NCI-H446 treated with DMSO at 0.1 percent for 48 hours (cell line): ENCODE data around the gene LIX1L.
"Not testable (repeated sequence)": the region's sequence is repeated elsewhere in the genome, so short reads cannot be mapped to it uniquely, and the experiment has no call there.

Source experiments
- DNase-seq: peaks from one replicate; lab custom pipeline; 2025; lab: John Stamatoyannopoulos, UW

Gene LIX1L

DNA sequence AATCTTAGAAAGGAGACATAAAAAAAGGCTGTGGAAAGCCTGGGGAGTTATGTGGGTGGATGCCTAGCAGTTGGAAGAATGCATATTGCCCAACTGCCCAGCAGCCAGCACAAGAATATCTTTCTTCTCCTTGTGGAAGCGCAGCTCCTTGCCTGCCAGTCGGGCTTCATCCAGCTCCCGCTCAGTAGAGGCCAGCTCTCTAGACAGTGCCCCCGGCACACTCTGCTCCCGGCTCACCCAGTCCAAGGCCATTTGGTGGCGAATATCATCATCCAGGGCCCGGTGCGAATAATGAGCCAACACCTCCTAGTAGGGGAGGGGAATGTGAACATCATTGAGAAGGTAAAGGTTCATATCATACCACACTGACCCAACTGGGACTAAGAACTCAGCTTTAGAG, 21.6 kb downstream of the LIX1L start:
- no peak for DNase-seq

DNA sequence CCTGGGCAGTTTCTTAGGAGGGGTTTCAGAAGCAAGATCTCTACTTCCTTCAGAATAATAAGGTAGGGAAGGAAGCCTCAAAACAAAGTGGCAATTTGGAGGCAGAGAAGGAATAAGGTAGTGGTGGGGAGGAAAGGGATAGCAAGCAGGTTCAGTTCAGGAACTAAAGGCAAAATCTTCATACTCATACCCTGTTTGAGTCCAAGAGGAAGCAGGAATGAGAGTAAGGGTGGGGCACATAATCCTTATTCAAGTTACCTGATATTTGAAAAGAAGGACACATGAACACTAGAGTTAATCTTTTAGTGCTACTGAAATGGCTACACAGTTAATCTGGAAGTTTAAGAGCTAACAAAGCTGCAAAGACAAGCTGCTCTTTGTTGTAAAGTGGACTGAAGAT, 22.1 kb downstream of the LIX1L start:
- DNase-seq, result no peak

DNA sequence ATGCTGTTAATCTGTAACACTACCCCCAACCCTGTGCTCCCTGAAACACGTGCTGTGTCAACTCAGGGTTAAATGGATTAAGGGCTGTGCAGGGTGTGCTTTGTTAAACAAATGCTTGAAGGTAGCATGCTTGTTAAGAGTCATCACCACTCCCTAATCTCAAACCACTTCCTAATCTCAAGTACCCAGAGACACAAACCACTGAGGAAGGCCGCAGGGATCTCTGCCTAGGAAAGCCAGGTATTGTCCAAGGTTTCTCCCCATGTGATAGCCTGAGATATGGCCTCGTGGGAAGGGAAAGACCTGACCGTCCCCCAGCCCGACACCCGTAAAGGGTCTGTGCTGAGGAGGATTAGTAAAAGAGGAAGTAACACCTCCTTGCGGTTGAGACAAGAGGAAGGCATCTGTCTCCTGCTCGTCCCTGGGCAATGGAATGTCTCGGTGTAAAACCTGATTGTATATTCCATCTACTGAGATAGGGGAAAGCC, 25.3 kb downstream of the LIX1L start:
- DNase-seq, result not testable (repeated sequence)

DNA sequence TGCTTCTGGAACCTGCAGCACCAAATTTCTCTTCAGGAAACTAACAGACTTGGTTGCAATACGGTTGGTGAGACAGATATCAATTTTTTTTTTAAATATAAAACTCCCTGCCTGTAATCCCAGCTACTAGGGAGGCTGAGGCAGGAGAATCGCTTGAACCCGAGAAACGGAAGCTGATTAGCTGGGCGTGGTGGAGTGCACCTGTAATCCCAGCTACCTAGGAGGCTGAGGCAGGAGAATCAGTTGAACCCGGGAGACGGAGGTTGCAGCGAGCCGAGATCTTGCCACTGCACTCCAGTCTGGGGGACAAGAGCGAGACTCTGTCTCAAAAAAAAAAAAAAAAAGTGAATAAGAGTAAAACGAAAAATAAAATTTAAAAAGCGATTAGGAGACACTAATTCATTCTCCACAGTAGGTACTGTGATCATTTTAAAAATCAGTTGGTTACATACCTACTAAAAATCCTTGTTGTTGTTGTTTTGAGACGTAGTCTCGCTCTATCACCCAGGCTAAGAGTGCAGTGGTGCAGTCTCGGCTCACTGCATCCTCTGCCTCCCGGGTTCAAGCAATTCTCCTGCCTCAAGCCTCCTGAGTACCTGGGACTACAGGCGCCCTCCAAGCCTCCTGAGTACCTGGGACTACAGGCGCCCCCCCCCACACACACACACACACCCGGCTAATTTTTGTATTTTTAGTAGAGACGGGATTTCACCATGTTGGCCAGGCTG, 29.7 kb downstream of the LIX1L start:
- DNase-seq, result no peak

DNA sequence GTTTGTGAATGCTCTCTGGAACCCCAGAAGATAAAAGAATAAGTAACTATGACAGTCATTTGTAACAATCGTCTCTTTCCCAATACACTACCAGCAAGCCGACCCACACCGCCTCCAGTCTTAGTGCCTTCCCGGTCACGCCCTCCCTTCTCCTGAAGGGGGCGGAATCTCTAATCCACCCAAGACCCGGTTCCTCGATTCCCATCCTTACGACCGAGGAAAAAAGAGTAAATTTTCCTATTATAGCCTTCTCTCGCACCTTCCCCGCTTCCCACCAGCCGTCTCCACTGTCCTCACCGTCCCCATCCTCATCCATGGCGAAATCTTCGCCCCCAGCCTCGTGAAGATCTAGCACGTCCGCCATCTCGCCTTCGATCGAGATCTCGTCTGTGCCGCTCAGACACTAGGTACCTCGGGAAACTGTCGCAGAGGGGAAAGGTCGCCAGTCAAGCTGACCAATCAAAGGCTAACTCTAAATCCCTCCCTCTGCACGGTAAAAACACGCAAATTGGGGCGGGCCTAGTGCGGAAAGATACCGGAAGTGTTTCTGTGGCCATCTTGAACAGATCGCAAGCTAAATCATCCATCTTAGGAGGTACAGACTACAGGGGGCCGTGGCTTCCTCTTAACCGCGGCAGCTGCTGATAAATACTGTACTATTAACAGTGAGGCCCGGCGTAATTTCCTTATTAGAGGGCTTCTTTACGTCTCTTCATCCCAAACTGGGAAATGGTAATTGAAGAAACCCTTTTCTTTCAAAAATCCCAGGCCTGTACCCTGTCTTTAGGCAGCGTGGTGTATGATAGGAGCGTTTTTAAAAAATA, 30.5 kb downstream of the LIX1L start, which contains the start of gene RBM8A:
TSS of gene RBM8A (minus strand) at position 422 of the 824 bp plus-strand sequence. CDS start at position 364, 58 bp downstream.
- DNase-seq, result peak; percentile 99

DNA sequence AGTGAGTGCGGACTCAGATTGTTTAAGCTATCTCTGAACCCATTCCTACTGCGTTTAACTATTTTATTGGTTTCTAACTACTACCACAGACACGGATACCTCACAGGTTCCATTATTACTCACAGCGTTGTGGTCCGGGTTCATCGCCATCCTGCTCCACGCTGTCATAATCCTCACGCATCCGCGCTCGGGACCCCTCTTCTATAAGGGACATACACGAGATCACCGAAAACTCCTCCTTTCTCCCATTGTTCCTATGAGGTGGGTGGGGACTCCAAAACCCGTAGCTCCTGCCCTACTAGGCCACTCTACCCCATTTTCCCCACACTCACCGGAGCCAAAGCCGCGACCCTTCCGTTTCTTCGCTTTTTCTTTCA, 31.1 kb downstream of the LIX1L start:
- no peak for DNase-seq

DNA sequence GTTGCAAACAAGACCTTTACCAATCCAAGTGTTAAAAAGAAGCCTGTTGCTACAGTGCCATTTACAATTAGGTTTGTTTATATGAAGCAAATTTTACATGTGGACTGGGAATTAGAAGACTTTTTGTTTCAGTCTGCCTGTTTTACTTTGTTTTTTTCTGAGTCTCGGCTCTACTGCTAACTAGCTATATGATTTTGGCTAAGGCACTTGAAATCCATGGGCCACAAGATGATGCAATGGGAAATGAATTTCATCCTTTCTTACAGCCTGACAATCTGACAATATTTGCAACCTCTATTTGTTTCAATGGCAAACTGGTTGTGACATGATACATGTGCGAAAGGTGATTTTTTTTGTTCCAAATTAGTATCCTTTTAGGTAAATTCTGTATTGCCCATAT, 35.6 kb downstream of the LIX1L start:
- DNase-seq, result no peak

DNA sequence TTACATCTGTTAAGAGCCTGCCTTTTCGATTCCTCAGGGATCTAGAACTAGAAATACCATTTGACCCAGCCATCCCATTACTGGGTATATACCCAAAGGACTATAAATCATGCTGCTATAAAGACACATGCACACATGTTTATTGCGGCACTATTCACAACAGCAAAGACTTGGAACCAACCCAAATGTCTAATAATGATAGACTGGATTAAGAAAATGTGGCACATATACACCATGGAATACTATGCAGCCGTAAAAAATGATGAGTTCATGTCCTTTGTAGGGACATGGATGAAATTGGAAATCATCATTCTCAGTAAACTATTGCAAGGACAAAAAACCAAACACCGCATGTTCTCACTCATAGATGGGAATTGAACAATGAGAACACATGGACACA, 37.5 kb downstream of the LIX1L start:
- not testable (repeated sequence) for DNase-seq

DNA sequence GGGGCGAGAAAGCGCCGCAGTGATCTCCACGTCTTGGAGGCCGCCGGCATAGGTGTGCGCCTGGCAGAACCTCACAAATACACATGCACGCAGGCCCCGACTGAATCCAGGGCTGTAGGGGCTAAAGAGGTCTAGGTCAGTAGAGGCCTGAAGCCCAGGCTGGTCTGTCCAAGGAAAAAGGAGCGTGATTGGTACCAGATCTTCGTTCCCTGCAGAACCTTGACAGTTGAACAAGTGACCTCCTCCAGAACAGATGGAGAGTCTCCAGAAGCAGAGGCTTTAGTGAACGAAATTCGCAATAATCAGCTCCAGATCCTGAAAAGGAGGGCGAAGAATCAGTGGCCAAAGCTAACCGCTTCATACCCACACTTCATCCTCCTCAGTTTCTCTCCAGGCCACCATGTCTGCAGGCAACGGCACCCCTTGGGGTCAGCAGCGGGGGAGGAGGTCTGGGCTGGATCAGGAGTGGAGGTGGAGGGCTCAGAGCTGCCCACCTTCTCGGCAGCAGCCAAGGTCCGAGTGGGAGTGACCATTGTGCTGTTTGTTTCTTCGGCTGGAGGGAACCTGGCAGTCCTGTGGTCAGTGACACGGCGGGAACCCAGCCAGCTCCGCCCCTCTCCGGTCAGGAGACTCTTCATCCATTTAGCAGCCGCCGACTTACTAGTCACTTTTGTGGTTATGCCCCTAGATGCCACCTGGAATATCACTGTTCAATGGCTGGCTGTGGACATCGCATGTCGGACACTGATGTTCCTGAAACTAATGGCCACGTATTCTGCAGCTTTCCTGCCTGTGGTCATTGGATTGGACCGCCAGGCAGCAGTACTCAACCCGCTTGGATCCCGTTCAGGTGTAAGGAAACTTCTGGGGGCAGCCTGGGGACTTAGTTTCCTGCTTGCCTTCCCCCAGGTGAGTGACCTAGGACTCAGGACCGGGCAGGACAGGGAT, 38.6 kb downstream of the LIX1L start:
- DNase-seq, result no peak

DNA sequence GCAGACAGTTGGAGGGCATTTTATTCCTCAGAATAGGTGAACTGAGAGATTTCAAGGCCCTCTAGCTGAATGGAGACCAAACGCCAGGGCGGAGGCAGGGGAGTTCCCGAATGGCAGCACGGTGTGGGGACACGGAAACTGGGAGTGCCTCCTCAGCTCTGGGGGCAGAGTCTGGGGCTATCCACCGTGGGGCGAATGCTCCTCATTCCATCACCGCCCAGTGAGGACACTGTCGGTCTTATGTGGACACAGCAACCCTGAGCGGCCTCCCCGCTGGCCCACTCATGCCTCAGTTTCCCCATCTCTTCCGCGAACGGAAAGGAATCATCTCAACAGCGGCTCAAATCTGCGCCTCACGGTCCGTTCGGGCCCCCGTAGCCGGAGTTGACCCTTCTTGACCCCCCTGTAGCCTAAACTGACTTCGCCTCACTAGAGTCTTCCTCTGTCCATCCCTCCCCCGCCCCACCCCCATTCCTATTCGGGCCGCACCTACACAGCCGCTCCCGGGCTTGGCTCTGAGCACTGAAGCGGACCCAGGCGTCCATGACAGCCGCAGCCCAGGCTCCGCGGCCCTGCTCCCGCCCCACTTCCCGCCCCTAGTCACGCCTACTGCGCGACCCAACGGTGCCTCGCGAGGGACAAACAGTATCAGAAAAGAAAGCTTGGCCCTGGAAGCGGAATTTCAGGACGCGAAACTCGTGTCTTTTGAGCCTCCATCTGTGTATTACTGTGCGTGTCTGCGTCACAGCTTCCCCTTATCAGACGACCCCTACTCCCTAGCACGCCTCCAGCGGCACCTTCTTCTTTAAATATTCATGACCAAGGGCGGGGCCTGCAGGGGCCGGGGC, 39.4 kb downstream of the LIX1L start, which contains the start of gene PEX11B:
TSS of gene PEX11B (minus strand) at position 574 of the 848 bp plus-strand sequence. CDS start at position 545, 29 bp downstream.
- peak; percentile 85 for DNase-seq

DNA sequence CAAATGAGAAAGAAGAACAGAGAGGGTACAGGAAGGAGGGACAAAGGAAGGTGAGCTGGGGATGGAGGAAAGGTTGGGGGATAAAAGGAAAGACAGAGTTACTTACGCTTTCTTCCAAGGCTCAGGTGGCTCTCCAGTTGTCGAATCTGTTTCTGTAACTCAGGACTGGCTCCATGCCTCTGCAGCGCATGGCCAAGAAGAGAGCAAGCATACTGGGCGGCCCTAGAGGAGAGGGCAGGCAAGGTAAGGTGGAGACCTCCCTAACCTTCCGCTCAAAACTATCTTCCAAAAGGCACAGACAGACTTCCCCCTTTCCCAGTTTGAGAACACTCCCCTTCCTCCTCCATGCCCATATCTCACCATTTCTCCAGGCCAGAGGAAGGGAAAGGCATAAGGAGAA, 40.2 kb downstream of the LIX1L start:
- no peak for DNase-seq

DNA sequence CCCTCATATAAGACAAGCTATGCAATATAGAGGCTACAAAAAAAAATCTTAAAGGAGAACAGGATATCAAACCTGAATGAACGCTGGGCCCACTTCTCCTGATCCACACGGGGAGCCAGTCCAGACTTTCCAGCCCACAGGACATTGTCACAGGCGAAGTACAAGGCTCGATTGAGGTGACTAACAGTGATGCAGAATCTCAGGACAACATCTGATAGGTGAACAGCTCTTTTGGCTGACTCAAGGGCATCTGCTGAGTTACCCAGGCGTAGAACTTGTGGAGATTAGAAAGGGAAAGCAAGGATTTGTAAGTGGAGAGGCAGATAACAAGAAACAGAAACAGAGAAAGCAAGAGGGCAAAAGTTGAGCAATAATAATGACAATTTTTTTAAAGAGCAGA, 41.1 kb downstream of the LIX1L start:
- no peak for DNase-seq

DNA sequence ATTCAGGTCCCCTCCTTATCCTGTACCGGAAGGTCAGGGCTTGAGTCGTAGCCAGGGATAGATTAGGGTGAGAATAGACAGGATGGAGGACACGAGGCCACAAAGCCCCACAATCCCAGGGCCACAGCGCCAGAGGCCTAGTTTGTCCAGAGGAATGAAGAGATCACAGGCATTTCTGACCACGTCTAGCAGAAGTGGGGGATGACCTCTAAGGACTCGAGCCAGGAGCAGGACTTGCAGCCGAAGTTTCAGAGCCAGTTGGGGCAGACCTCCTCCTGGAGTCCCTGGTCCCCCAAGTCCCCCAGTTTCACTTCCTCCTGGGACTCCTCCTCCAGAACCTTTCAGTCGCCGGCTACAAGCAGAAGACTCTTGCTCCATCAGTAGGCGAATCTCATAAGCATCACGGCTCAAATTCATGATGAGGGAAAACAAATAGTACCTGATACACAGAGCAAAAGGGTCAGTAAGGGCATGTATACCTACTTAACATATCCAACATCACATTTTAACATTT, 45.6 kb downstream of the LIX1L start:
- no peak for DNase-seq

DNA sequence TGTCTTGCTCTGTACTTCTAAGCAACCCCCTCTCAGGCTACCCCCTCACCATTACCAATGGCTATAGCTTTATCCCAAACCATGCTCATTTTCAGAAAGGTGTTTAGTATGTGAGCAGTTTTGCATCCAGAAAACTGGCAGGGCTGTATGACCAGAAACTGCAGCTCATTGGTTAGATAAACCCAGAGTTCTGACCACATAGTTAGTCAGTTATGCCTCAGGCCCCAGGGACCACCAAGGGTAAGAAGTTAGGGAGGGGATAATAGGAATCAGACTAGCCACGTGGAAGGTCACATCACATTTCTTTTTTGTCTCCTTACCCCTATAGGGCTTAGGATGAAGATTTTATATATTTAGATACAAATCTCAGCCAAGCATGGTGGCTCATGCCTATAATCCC, 49.2 kb downstream of the LIX1L start:
- no peak for DNase-seq

DNA sequence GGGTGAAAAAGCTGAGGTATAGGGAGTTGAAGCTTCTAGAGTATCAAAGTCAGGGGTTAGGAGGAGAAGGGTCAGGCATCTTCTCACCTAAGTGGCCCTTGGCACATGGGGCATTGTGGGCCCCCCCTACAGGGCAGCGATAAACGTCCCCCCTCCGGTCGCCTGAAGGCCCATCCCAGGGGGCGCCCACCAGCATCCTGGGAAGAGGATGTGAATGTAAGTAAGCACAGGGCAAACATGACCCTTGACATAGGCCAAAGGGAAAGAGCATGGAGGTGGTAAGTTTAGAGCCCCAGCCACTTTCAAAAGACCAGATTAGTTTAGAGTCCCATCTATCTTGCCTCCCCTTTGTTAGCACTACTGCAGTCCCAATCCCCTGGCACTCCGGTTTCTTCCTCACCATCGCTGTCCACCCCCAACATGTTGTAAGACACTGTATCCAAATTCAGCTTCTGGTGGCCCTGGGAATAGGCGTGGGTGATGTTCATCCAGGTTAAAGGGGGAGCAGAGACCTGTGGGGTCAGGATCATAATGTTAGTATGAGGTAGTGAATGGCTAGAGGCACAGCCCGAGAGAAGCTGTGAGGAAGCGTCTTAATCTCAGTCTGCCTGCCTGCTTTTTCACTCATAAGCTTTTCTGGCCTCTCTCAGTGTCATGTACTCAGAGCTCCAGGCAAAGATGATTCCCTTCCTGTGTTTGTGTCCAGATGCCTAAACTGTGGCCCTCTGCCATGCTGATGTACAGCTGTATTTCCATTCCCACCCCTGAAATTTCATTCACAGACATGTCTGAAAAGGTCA, 50.7 kb downstream of the LIX1L start:
- DNase-seq, result no peak

DNA sequence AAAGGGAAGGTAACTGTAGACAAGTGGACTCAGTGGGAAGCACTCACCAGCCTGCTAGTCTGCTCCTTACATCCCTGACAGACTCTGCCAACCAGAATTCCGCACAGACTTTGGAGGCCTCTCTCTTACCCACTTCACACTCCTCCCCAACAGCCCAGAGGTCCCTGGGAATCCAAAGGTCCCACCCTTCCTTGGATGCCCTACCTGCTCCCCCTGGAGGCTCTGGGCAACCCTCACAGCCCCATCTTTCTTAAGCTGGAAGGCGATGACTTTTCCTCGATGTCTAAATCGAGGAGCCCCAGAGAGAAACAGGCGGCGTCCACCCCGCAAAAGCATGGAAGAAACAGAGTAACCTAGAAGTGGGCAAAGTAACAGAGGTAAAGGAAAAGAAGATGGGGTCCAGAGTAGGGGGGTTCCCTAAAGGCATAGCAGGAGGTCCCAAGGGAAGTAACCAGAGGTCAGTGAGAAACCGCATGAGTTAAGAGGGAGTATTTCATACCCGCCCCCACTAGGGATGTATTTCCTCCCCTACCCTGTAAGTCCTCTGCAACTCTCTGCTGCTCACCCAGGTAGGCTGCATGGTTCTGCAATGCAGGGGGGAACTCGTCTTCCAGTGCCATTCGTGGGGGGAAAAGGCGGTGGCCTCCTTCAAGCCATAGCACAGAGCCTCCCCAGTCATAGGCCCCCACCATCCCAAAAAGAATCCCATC, 56.4 kb downstream of the LIX1L start:
- no peak for DNase-seq

DNA sequence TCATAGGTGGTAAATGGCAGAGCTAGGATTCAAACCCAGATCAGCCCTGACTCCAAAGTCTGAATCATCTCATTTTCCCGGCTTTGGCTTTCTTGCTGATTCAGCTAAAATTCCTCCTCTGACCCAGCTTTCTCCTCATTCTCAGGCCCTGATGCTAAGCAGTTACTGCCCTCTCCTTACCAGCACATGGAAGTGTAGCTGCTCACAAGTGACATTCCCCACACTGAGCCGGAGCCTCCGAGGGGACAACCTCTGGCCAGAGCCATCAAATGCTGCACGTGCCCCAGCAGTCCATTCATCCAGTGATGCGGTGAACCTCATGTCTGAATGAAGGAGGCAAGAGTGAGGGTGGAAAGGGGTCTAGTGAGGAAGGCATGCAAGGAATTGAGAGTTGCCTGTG, 59.1 kb downstream of the LIX1L start:
- DNase-seq, result no peak

DNA sequence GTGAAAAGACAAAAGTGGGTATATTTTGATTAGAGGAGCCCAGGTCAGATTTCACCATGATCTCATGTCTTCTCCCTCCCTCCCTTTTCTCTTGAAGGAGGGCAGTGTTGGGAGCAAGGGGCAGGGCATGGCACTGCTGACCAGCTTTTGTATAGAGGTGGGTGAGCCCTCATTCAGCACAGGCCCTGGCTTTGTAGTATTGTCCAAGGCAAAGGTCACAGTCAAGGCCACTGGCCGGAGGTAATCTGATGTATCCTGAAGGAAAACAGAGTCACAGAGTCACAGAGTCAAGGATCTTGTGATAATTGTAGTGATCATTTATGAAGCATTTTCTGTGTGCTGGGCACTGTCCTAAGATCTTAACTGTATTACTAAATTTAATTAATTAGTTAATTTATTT, 59.8 kb downstream of the LIX1L start:
- no peak for DNase-seq

DNA sequence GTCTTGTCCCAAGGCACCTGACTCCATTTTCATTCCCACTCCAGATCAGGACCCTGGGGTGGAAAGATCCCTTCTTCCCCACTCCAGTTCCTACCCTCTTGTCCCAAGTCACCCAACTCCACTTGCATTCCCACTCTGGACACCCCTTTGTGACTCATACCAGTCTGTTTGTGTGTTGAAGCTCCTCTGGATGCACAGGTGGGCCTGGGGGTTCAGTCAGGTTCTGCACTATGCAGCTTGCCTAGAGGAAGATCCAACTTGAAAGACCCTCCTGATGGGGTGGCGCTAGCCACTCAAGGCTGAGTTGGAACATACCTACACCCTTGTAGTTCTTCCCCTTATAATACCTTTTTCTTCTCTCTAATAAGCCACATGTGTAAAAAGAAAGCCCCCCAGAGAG, 62.3 kb downstream of the LIX1L start:
- no peak for DNase-seq
